ENCODE measurements around the gene KCTD4. TPM values are rescaled to one million over a fixed set of nuclear protein-coding genes. Genes with fewer than 3 reads are reported as not detected.

Gene KCTD4
- polyA plus RNA-seq, 1 experiment: 0.10 TPM

DNA sequence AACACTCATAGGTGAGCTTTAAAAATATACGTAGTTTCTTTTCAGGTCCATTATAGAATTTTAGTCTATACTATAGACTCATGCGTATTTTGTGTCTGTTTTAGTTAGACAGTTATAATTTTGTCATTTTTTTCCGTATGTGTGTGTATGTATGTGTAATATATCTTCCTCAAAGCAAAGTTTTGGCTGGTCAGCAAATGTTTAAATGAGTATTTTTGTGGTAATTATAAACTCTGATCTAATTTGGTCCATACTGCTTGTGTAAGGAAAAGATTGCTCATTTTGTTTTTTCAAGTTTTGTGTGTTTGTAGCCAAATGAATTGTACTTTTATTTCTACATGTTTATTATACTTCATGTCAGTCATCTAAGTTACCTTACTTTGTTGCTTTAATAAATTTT, 20.5 kb downstream of the KCTD4 start:
- H3K36me3 ChIP-seq (ENCODE audit: control insufficient read depth, insufficient read depth, low read length): no peaks in the 10 kb centered on the region
- CTCF ChIA-PET: no interaction called here
- H3K4me3 ChIP-seq (ENCODE audit: low read depth, low read length): no peak overlapping the region
- no peaks in the 10 kb centered on the region for H3K27me3 ChIP-seq (ENCODE audit: control insufficient read depth, insufficient read depth, low read length)
- DNase-seq (ENCODE audit: low read depth): no peak
- TF ChIP-seq, protein P1, sequence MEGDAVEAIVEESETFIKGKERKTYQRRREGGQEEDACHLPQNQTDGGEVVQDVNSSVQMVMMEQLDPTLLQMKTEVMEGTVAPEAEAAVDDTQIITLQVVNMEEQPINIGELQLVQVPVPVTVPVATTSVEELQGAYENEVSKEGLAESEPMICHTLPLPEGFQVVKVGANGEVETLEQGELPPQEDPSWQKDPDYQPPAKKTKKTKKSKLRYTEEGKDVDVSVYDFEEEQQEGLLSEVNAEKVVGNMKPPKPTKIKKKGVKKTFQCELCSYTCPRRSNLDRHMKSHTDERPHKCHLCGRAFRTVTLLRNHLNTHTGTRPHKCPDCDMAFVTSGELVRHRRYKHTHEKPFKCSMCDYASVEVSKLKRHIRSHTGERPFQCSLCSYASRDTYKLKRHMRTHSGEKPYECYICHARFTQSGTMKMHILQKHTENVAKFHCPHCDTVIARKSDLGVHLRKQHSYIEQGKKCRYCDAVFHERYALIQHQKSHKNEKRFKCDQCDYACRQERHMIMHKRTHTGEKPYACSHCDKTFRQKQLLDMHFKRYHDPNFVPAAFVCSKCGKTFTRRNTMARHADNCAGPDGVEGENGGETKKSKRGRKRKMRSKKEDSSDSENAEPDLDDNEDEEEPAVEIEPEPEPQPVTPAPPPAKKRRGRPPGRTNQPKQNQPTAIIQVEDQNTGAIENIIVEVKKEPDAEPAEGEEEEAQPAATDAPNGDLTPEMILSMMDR (IDR thresholded peaks at IDR 0.05; ENCODE audit: insufficient read depth, low read depth, low read length): no peak
- POLR2A ChIA-PET: no interaction called here

DNA sequence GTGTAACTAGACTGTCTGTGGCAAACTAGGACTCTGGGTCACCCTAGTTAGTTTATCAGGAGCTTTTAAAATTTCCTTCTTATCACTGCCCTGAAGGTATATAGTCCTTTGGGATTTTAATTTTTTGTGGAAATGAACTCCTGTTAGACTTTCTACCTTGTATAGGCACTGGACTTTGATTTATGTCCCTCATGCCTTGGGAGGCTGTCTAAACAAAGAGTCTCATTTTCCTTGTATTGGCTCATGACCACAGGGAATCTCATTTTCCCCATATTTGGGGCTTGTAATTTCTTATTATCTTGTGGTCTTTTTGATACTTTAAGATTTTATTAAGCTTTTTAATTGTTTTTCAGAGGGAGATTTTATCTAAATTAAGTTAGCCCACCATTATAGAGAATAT, 21.4 kb downstream of the KCTD4 start:
- H3K4me3 ChIP-seq (ENCODE audit: low read depth, low read length): no peak overlapping the region
- no peaks in the 10 kb centered on the region for H3K27me3 ChIP-seq (ENCODE audit: control insufficient read depth, insufficient read depth, low read length)
- DNase-seq (ENCODE audit: low read depth): no peak
- TF ChIP-seq, protein P1 (IDR thresholded peaks at IDR 0.05; ENCODE audit: insufficient read depth, low read depth, low read length): no peak
- CTCF ChIA-PET: interaction anchor here (1.0 kb wide), 1 partner anchor 10 kb away, joined by 3 read pairs; no protein-coding TSS in a partner anchor
- no peaks in the 10 kb centered on the region for H3K36me3 ChIP-seq (ENCODE audit: control insufficient read depth, insufficient read depth, low read length)
- POLR2A ChIA-PET: no interaction called here

DNA sequence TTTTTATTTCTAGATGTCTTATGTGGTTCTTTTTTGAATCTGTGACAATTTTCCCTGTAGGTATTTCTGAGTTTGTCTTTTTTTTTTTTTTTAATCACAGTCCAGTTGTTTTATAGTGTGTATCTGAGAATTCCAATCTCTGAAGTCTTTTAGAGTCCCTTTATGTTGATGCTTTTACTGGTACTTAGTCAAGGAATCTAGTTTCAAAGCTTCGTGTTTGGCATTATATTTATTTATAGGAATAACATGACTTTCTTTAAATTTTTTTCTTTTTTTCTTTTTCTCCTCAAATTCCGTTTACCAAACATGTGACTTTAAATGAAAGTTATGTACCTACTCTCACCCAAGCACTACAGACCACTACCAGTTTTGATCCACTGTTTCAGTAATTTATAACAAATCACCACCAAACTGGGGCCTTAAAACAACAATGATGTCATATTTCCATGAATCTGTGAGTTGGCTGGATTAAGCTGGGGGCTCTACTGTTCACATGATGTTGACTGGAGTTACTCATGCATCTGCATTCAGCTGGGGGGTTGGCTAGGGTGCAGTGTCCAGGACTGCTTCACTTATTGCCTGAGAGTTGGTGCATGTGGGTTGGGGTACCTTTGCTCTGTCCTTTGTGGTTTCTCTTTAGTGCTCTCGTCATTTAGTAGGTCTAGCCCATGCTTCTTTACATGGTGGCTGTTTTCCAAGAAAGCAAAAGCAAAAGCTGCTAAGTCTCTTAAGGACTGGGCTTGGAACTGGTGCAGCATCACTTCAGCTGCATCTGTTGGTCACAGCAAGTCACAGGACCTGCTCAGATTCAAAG, 22.3 kb downstream of the KCTD4 start:
- no peak overlapping the region for H3K4me3 ChIP-seq (ENCODE audit: low read depth, low read length)
- ChIA-PET CTCF (interaction anchor here (1.0 kb wide), 1 partner anchor 9 kb away, joined by 3 read pairs; no protein-coding TSS in a partner anchor), POLR2A (no interaction called here)
- H3K36me3 ChIP-seq (ENCODE audit: control insufficient read depth, insufficient read depth, low read length): no peaks in the 10 kb centered on the region
- TF ChIP-seq, protein P1 (IDR thresholded peaks at IDR 0.05; ENCODE audit: insufficient read depth, low read depth, low read length): no peak
- no peaks in the 10 kb centered on the region for H3K27me3 ChIP-seq (ENCODE audit: control insufficient read depth, insufficient read depth, low read length)
- no peak for DNase-seq (ENCODE audit: low read depth)

DNA sequence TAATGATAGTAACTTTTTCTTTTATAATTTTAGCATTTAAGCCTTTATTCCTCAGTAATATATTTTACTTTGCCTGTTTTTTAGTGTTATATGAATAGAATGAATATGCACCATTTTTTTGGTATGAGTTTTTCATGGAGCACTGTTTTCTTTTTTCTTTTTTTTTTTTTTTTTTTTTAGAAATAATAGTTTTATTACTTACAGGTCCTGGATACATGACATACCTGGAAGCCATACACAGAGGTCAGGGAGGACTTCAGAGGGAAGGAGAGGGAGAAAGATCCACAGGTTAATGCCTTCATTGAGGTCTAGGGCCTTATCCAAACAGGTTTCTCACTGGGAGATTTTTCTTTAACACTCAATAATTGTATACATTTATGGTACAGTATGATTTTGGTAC, 26.4 kb downstream of the KCTD4 start:
- Histone ChIP-seq H3K27me3 (ENCODE audit: control insufficient read depth, insufficient read depth, low read length) (no peaks in the 10 kb centered on the region), H3K4me3 (ENCODE audit: low read depth, low read length) (no peak overlapping the region), H3K36me3 (ENCODE audit: control insufficient read depth, insufficient read depth, low read length) (no peaks in the 10 kb centered on the region)
- POLR2A ChIA-PET: no interaction called here
- DNase-seq (ENCODE audit: low read depth): no peak
- CTCF ChIA-PET: interaction anchor here (1.0 to 1.1 kb wide), 2 partner anchors 13 to 37 kb away, joined by 3 to 4 read pairs; no protein-coding TSS in a partner anchor
- TF ChIP-seq, protein P1 (IDR thresholded peaks at IDR 0.05; ENCODE audit: insufficient read depth, low read depth, low read length): no peak

DNA sequence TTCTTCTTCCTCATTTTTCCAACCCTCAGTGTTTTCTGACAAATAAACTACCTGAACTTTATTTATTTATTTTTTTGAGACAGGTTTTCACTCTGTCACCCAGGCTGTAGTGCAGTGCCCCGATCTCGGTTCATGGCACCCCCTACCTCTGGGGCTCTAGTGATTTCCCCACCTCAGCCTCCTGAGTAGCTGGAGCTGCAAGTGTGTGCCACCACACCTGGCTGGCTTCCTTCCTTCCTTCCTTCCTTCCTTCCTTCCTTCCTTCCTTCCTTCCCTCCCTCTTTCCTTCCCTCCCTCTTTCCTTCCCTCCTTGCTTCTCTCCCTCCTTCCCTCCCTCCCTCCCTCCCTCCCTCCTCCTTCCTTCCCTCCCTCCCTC, 32.3 kb downstream of the KCTD4 start:
- TF ChIP-seq, protein P1 (IDR thresholded peaks at IDR 0.05; ENCODE audit: insufficient read depth, low read depth, low read length): no peak
- POLR2A ChIA-PET: no interaction called here
- CTCF ChIA-PET: interaction anchor here (1.4 kb wide), 1 partner anchor 10 kb away, joined by 3 read pairs; no protein-coding TSS in a partner anchor
- Histone ChIP-seq H3K27me3 (ENCODE audit: control insufficient read depth, insufficient read depth, low read length) (no peaks in the 10 kb centered on the region), H3K4me3 (ENCODE audit: low read depth, low read length) (no peak overlapping the region), H3K36me3 (ENCODE audit: control insufficient read depth, insufficient read depth, low read length) (no peaks in the 10 kb centered on the region)
- no peak for DNase-seq (ENCODE audit: low read depth)
